B cell (primary cell): ENCODE measurements around the gene KSR2. TPM values are rescaled to one million over a fixed set of nuclear protein-coding genes. Genes with fewer than 3 reads are reported as not detected.

Source experiments
- ATAC-seq: fragments of 200-7000 bp; cut with Tn5 transposase; one replicate; pipeline ENCODE4 v1.10.0; 2021; ENCODE audit warnings: low read depth, mild to moderate bottlenecking, moderate number of reproducible peaks, moderate library complexity
- CTCF ChIA-PET: fragments of 350-600 bp; sonication (Branson Sonifier 250); formaldehyde crosslinking; loops from one replicate; lab custom pipeline; 2021; ENCODE audit warnings: antibody characterized with exemption, inconsistent platforms; lab: Charles Lee
- POLR2A ChIA-PET: fragments of 350-600 bp; sonication (Branson Sonifier 250); formaldehyde crosslinking; loops from one replicate; lab custom pipeline; 2021; ENCODE audit warnings: antibody characterized with exemption; lab: Charles Lee
- DNase-seq: peaks from one replicate; pipeline ENCODE4 v3.0.0; 2013
- H2AFZ ChIP-seq: 2 replicates; pipeline ENCODE4 v1.6.1; 2012; ENCODE audit warnings: mild to moderate bottlenecking, low read depth, low read length; ENCODE audit not compliant: insufficient read depth, poor library complexity, severe bottlenecking
- H3K27ac ChIP-seq, 2 donors: 1 replicate in 1 of 2; 2 replicates in 1 of 2; pipeline ENCODE4 v1.5.1; 2012 to 2013; ENCODE audit warnings: low read length in 2 of 2, mild to moderate bottlenecking in 2 of 2, moderate library complexity in 1 of 2
- H3K27me3 ChIP-seq, 4 experiments: fragments of 200-600 bp in 1 of 4; sonication (generic) in 1 of 4; replicated peaks in 1 of 4; 1 replicate in 2 of 4; 2 replicates in 2 of 4; pipeline versions ENCODE4 v1.6.1 to v1.7.0; 2013 to 2016; ENCODE audit warnings: low read length in 3 of 4, mild to moderate bottlenecking in 2 of 4, mixed read lengths in 1 of 4, moderate library complexity in 1 of 4; ENCODE audit not compliant: insufficient read depth in 4 of 4, control insufficient read depth in 3 of 4; ENCODE audit errors: control extremely low read depth in 1 of 4
- H3K36me3 ChIP-seq, 2 experiments: replicated peaks in 1 of 2; 1 replicate in 1 of 2; 2 replicates in 1 of 2; pipeline versions ENCODE4 v1.6.1 to v1.7.1; 2013; ENCODE audit warnings: low read length in 1 of 2; ENCODE audit not compliant: insufficient read depth in 2 of 2, control insufficient read depth in 1 of 2; ENCODE audit errors: control extremely low read depth in 1 of 2, extremely low read depth in 1 of 2
- H3K4me1 ChIP-seq, 2 donors: fragments of 200-600 bp in 1 of 2; sonication (generic) in 1 of 2; 1 replicate in 1 of 2; 2 replicates in 1 of 2; pipeline versions ENCODE4 v1.5.1 to v1.6.1; 2013 to 2017; ENCODE audit warnings: low read length in 2 of 2; ENCODE audit not compliant: control insufficient read depth in 2 of 2, insufficient read depth in 2 of 2
- H3K4me2 ChIP-seq: replicated peaks from 2 replicates; pipeline ENCODE3; 2012; ENCODE audit warnings: mild to moderate bottlenecking, low read depth, low read length; ENCODE audit not compliant: poor library complexity, severe bottlenecking
- H3K4me3 ChIP-seq, 5 experiments: fragments of 200-600 bp in 1 of 5; sonication (generic) in 1 of 5; 1 replicate in 3 of 5; 2 replicates in 2 of 5; pipeline versions ENCODE4 v1.5.1 to v1.7.0; 2011 to 2016; ENCODE audit warnings: low read length in 4 of 5, mild to moderate bottlenecking in 4 of 5, low read depth in 2 of 5, control low read depth in 1 of 5, moderate library complexity in 1 of 5; ENCODE audit not compliant: insufficient read depth in 1 of 5; ENCODE audit errors: control extremely low read depth in 1 of 5, extremely low read depth in 1 of 5
- H3K79me2 ChIP-seq: fragments of 200-600 bp; sonication (generic); one replicate; pipeline ENCODE4 v1.6.0; 2016; ENCODE audit warnings: low read length; ENCODE audit not compliant: control insufficient read depth, insufficient read depth
- H3K9ac ChIP-seq: fragments of 200-600 bp; sonication (generic); 2 replicates; pipeline ENCODE4 v1.6.1; 2017; ENCODE audit warnings: mild to moderate bottlenecking, low read length, moderate library complexity
- H3K9me3 ChIP-seq, 3 donors: one replicate each; pipeline versions ENCODE4 v1.6.1 to v1.7.1; 2013; ENCODE audit warnings: low read length in 2 of 3; ENCODE audit not compliant: control insufficient read depth in 2 of 3, insufficient read depth in 1 of 3; ENCODE audit errors: control extremely low read depth in 1 of 3
- H4K20me1 ChIP-seq: 2 replicates; pipeline ENCODE4 v1.6.0; 2012; ENCODE audit warnings: mild to moderate bottlenecking, low read length; ENCODE audit not compliant: insufficient read depth, control insufficient read depth, poor library complexity, severe bottlenecking
- H3K27ac Mint-ChIP-seq: one replicate; pipeline ENCODE4 v1.8.0; 2021; ENCODE audit warnings: mixed read lengths
- H3K27me3 Mint-ChIP-seq: one replicate; pipeline ENCODE4 v1.8.0; 2021; ENCODE audit warnings: mixed read lengths
- H3K4me1 Mint-ChIP-seq: one replicate; pipeline ENCODE4 v1.8.0; 2021; ENCODE audit warnings: mixed read lengths
- H3K4me3 Mint-ChIP-seq: one replicate; pipeline ENCODE4 v1.8.0; 2021; ENCODE audit warnings: mixed read lengths
- H3K9me3 Mint-ChIP-seq: one replicate; pipeline ENCODE4 v1.8.0; 2022; ENCODE audit warnings: mixed read lengths; ENCODE audit not compliant: insufficient read depth
- CTCF ChIP-seq: fragments of 200-600 bp; IDR thresholded peaks from one replicate; pipeline ENCODE4 v1.8.0; 2022; ENCODE audit warnings: antibody characterized with exemption, mild to moderate bottlenecking
- EZH2 ChIP-seq: IDR thresholded peaks from 2 replicates; pipeline ENCODE4 v1.6.1; 2012; ENCODE audit warnings: borderline replicate concordance, low read depth, mild to moderate bottlenecking, moderate library complexity, low read length; ENCODE audit not compliant: insufficient read depth, poor library complexity, severe bottlenecking
- WGBS: methylation state at CpG from one replicate; pipeline ENCODE4 v1.1.5; 2013; ENCODE audit warnings: missing lambda C conversion rate; ENCODE audit not compliant: insufficient coverage; 5-methylcytosine and 5-hydroxymethylcytosine counted together
- intact Hi-C: fragments of 100-400 bp; cut with micrococcal nuclease; formaldehyde crosslinking; loops from one replicate; pipeline ENCODE4 v1.10.0; 2022
- polyA plus RNA-seq: library from polyadenylated mRNA; depleted of rRNA; stranded (reverse); fragments of >200 nt; gene quantifications from 2 replicates; pipeline ENCODE4 v1.2.3, GENCODE V29; 2012
- total RNA-seq, 2 donors: library from RNA; stranded (reverse); fragments of 120-200 nt in 1 of 2; gene quantifications; 1 replicate in 1 of 2; 2 replicates in 1 of 2; pipeline versions ENCODE4 v1.2.3 to v1.2.4, GENCODE V29; 2013 to 2022

The KSR2 gene
- total and polyA plus RNA-seq, 2 donors (not counting 1 experiment from before 2014, with no cell fraction given) = not detected

DNA sequence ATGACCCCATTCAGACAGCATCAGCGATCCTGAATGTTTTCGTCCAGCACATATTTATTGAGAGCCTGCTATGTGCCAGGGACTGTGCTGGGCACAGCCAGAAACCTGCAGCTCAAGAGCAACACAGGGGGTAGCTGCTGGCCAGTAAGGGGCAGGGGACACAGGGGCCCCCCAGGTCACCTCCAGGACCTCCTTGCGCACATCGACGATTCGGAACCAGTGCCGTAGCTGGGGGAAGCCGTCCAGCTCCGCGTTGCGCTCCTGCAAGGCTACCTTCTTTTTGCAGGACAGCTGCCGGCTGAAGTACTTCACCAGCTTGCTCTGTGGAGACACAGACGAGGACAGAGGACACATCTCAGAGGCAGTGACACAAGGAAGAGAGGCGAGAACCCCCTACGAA lies 108.7 kb downstream of the KSR2 start:
- CTCF ChIA-PET = interaction anchor here (5.3 kb wide), 1 partner anchor 11 kb away, joined by 25 read pairs; no protein-coding TSS in a partner anchor

More for the DNA sequence above, 108.7 kb downstream of the KSR2 start:
- Histone ChIP-seq H3K36me3 (no peaks in the 10 kb centered on the region), H4K20me1 (no peaks in the 10 kb centered on the region), H3K9ac (no peak overlapping the region), H3K79me2 (no peaks in the 10 kb centered on the region), H3K27ac (no peak overlapping the region), H3K9me3 (peaks cover 0 to 15% (median 0%) of the 10 kb centered on the region in 3 donors), H3K4me2 (no peak overlapping the region), H3K4me3 (no peak overlapping the region), H3K4me1 (no peaks in the 10 kb centered on the region), H3K27me3 (peaks cover 0 to 5% (median 0%) of the 10 kb centered on the region in 4 experiments), H2AFZ (no peak overlapping the region)
- TF ChIP-seq EZH2 (no peak), CTCF (no peak)
- intact Hi-C loops = no loop called here
- no peaks in the 10 kb centered on the region for H3K4me1 Mint-ChIP-seq
- ATAC-seq = no peak
- no peak overlapping the region for H3K27ac Mint-ChIP-seq
- H3K4me3 Mint-ChIP-seq = no peak overlapping the region
- H3K27me3 Mint-ChIP-seq = peaks cover 17% of the 10 kb centered on the region
- H3K9me3 Mint-ChIP-seq = no peaks in the 10 kb centered on the region
- WGBS = 92% methylated on average over 15 of the region's 15 CpGs
- POLR2A ChIA-PET = no interaction called here
- DNase-seq = no peak
